Measurements from ENCODE around the gene CCNF. TPM values are rescaled to one million over a fixed set of nuclear protein-coding genes. Genes with fewer than 3 reads are reported as not detected.

Gene CCNF
- total RNA-seq, 1 experiment from 2014 or later: 60.8 TPM

DNA sequence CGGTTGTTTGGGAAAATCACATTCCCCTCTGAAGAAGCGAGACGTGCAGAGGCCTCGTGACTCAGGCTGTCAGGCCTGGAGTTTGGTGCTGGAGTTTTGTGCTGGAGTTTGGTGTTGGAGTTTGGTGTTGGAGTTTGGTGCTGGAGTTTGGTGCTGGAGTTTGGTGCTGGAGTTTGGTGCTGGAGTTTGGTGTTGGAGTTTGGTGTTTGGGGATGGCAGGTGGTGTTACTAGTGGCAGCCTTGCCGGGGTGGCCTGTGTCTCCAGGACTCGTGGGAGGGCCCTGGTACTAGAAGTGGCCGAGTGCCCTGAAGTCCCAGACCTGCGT lies 58.2 kb downstream of the CCNF start:
- peaks cover 15% of the 10 kb centered on the region; the same call in 1 of the 2 replicates for H3K79me2 ChIP-seq (ENCODE audit: insufficient read depth, low read length)
- no peak overlapping the region for H3K27ac ChIP-seq (ENCODE audit: low read depth, low read length)
- no peak overlapping the region for H3K4me3 ChIP-seq (replicated peaks in 1 of 2; ENCODE audit: low read depth in 1 of 2, low read length in 2 of 2)
- H3K4me2 ChIP-seq (ENCODE audit: low read length): no peak overlapping the region
- no peaks in the 10 kb centered on the region for H4K20me1 ChIP-seq (ENCODE audit: insufficient read depth)
- no peak overlapping the region for H3K9ac ChIP-seq (ENCODE audit: low read length)
- H3K27me3 ChIP-seq (ENCODE audit: insufficient read depth, low read length): no peaks in the 10 kb centered on the region
- no peaks in the 10 kb centered on the region for H3K9me2 ChIP-seq (ENCODE audit: insufficient read depth)
- TF ChIP-seq ZNF274 (IDR thresholded peaks at IDR 0.05; ENCODE audit: low read depth, low read length): no peak
- TF ChIP-seq YY1 (IDR thresholded peaks at IDR 0.05; ENCODE audit: extremely low read depth, insufficient replicate concordance, low read depth, low read length): no peak
- no peak for TF ChIP-seq SRF (IDR thresholded peaks at IDR 0.05; ENCODE audit: low read depth)
- no peak for TF ChIP-seq SIN3A (IDR thresholded peaks at IDR 0.05; ENCODE audit: low read depth)
- no peak for TF ChIP-seq JUND (IDR thresholded peaks at IDR 0.05)
- H3K4me1 ChIP-seq (ENCODE audit: control insufficient read depth in 1 of 2, insufficient read depth in 2 of 2, low read length in 2 of 2): no peaks in the 10 kb centered on the region
- RAD21 ChIA-PET (ENCODE audit: low non-redundant PET in 1 of 2, low total read pairs in 2 of 2, uncharacterized antibody in 2 of 2, unreplicated experiment in 2 of 2): no interaction called here
- ATAC-seq (no peak), DNase-seq (ENCODE audit: low read depth, low spot score) (no peak)
- no peaks in the 10 kb centered on the region for H3K9me3 ChIP-seq (ENCODE audit: control insufficient read depth in 1 of 2, insufficient read depth in 1 of 2, low read depth in 1 of 2, low read length in 2 of 2)
- intact Hi-C loops (cut with micrococcal nuclease): no loop called here
- no peaks in the 10 kb centered on the region; a peak in 1 of 4 replicates for H3K36me3 ChIP-seq (ENCODE audit: control insufficient read depth in 1 of 2, insufficient read depth in 2 of 2, low read length in 2 of 2)
- H2AFZ ChIP-seq (ENCODE audit: low read depth, low read length, poor library complexity, severe bottlenecking): no peak overlapping the region
- CTCF ChIA-PET: no interaction called here
- POLR2A ChIA-PET: no interaction called here
- no TSS peak for BruUV-seq (replicated peaks)

DNA sequence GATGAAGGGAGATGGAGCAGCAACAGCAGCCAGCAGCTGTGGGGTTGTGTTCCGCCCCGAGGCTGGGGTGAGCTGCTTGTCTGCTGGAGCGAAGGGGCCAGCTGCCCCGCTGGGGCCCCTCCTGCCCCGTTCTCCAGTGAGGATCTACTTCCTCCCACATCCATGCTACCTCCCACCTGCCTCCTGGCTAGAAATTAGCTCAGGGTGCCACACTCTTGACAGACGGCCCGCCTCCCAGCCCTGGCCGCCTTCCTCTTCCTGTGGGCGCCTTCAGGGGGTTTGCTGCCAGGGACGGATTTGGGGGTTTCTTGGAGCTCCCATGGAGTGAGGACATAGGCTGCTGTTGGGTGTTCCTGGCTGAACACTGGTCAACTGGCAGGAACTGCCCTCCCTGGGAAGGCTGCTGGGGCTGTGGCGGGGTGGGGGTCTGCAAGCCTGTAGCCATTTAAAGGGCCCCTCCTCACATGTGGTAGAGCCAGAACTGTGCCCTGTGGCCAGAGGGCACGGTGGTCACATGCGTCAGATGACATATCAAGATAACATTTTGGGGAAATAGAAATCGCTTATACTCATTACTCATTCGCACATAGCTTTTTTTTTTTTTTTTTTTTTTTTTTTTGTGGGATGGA lies 58.8 kb downstream of the CCNF start:
- H2AFZ ChIP-seq (ENCODE audit: low read depth, low read length, poor library complexity, severe bottlenecking): no peak overlapping the region
- H3K4me1 ChIP-seq (ENCODE audit: control insufficient read depth in 1 of 2, insufficient read depth in 2 of 2, low read length in 2 of 2): no peaks in the 10 kb centered on the region
- ChIA-PET CTCF (interaction anchor here (0.6 kb wide), 1 partner anchor 346 kb away, joined by 3 read pairs; no protein-coding TSS in a partner anchor), POLR2A (interaction anchor here (0.6 kb wide), 1 partner anchor 273 kb away, joined by 5 read pairs; the partner anchor contains the start of gene PGP), RAD21 (ENCODE audit: low non-redundant PET in 1 of 2, low total read pairs in 2 of 2, uncharacterized antibody in 2 of 2, unreplicated experiment in 2 of 2) (interaction anchor here in 1 of 2 experiments (0.6 kb wide), 1 partner anchor 150 kb away, joined by 3 read pairs; no protein-coding TSS in a partner anchor)
- no peak overlapping the region for H3K9ac ChIP-seq (ENCODE audit: low read length)
- H3K36me3 ChIP-seq (ENCODE audit: control insufficient read depth in 1 of 2, insufficient read depth in 2 of 2, low read length in 2 of 2): no peaks in the 10 kb centered on the region; a peak in 1 of 4 replicates
- DNase-seq (ENCODE audit: low read depth, low spot score): no peak
- intact Hi-C loops (cut with micrococcal nuclease): no loop called here
- BruUV-seq (replicated peaks): no TSS peak
- peaks cover 17% of the 10 kb centered on the region; the same call in 1 of the 2 replicates for H3K79me2 ChIP-seq (ENCODE audit: insufficient read depth, low read length)
- no peak overlapping the region for H3K4me2 ChIP-seq (ENCODE audit: low read length)
- H3K4me3 ChIP-seq (replicated peaks in 1 of 2; ENCODE audit: low read depth in 1 of 2, low read length in 2 of 2): no peak overlapping the region
- H3K27me3 ChIP-seq (ENCODE audit: insufficient read depth, low read length): no peaks in the 10 kb centered on the region
- no peaks in the 10 kb centered on the region for H3K9me3 ChIP-seq (ENCODE audit: control insufficient read depth in 1 of 2, insufficient read depth in 1 of 2, low read depth in 1 of 2, low read length in 2 of 2)
- no peak overlapping the region for H3K27ac ChIP-seq (ENCODE audit: low read depth, low read length)
- H3K9me2 ChIP-seq (ENCODE audit: insufficient read depth): no peaks in the 10 kb centered on the region
- no peaks in the 10 kb centered on the region for H4K20me1 ChIP-seq (ENCODE audit: insufficient read depth)
- ATAC-seq: no peak
- no peak for TF ChIP-seq ZBTB33 (IDR thresholded peaks at IDR 0.05; ENCODE audit: extremely low read depth, insufficient replicate concordance, low read length)
- no peak for TF ChIP-seq ZFX (IDR thresholded peaks at IDR 0.05)
- TF ChIP-seq EGR1 (IDR thresholded peaks at IDR 0.05; ENCODE audit: low read depth): no peak
- TF ChIP-seq SP1 (IDR thresholded peaks at IDR 0.05; ENCODE audit: low read depth): no peak
- TF ChIP-seq EZH2 (IDR thresholded peaks at IDR 0.05): no peak
- TF ChIP-seq POLR2A (IDR thresholded peaks at IDR 0.05; ENCODE audit: borderline replicate concordance, extremely low read depth, insufficient read depth, insufficient read length): no peak
- no peak for TF ChIP-seq JUND (IDR thresholded peaks at IDR 0.05)
- TF ChIP-seq, protein P1, sequence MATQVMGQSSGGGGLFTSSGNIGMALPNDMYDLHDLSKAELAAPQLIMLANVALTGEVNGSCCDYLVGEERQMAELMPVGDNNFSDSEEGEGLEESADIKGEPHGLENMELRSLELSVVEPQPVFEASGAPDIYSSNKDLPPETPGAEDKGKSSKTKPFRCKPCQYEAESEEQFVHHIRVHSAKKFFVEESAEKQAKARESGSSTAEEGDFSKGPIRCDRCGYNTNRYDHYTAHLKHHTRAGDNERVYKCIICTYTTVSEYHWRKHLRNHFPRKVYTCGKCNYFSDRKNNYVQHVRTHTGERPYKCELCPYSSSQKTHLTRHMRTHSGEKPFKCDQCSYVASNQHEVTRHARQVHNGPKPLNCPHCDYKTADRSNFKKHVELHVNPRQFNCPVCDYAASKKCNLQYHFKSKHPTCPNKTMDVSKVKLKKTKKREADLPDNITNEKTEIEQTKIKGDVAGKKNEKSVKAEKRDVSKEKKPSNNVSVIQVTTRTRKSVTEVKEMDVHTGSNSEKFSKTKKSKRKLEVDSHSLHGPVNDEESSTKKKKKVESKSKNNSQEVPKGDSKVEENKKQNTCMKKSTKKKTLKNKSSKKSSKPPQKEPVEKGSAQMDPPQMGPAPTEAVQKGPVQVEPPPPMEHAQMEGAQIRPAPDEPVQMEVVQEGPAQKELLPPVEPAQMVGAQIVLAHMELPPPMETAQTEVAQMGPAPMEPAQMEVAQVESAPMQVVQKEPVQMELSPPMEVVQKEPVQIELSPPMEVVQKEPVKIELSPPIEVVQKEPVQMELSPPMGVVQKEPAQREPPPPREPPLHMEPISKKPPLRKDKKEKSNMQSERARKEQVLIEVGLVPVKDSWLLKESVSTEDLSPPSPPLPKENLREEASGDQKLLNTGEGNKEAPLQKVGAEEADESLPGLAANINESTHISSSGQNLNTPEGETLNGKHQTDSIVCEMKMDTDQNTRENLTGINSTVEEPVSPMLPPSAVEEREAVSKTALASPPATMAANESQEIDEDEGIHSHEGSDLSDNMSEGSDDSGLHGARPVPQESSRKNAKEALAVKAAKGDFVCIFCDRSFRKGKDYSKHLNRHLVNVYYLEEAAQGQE (IDR thresholded peaks at IDR 0.05; ENCODE audit: low read depth): no peak
- TF ChIP-seq ZNF274 (IDR thresholded peaks at IDR 0.05; ENCODE audit: low read depth, low read length): no peak
- TF ChIP-seq CBX3 (IDR thresholded peaks at IDR 0.05; ENCODE audit: low read depth): no peak
- TF ChIP-seq YY1 (IDR thresholded peaks at IDR 0.05; ENCODE audit: extremely low read depth, insufficient replicate concordance, low read depth, low read length): no peak
- TF ChIP-seq CEBPB (IDR thresholded peaks at IDR 0.05; ENCODE audit: low read depth): no peak
- TF ChIP-seq ELF1 (IDR thresholded peaks at IDR 0.05; ENCODE audit: borderline replicate concordance, low read depth): no peak
- TF ChIP-seq EZH2phosphoT487 (IDR thresholded peaks at IDR 0.05; ENCODE audit: borderline replicate concordance): no peak
